GM10248 (cell line): ENCODE results near the gene OPN4.

ENCODE experiments used
- CTCF ChIA-PET: fragments of 300-600 bp; sonication (Branson Sonifier 250); formaldehyde crosslinking; extraction: SDS; loops from one replicate; lab custom pipeline; 2021; ENCODE audit warnings: antibody characterized with exemption; lab: Yijun Ruan, JAX
- POLR2A ChIA-PET: fragments of 350-650 bp; sonication (Branson Sonifier 250); formaldehyde crosslinking; extraction: SDS; loops from one replicate; lab custom pipeline; 2020; ENCODE audit warnings: antibody characterized with exemption; lab: Yijun Ruan, JAX
- DNase-seq: peaks from one replicate; pipeline ENCODE4 v3.0.0; 2012; ENCODE audit errors: extremely low spot score
- TF ChIP-seq, protein P1 (sequence below): IDR thresholded peaks from 2 replicates; pipeline ENCODE4 v1.5.1; 2012; ENCODE audit warnings: mild to moderate bottlenecking, low read depth; ENCODE audit errors: extremely low read depth, missing control alignments, control extremely low read depth

OPN4 gene

DNA sequence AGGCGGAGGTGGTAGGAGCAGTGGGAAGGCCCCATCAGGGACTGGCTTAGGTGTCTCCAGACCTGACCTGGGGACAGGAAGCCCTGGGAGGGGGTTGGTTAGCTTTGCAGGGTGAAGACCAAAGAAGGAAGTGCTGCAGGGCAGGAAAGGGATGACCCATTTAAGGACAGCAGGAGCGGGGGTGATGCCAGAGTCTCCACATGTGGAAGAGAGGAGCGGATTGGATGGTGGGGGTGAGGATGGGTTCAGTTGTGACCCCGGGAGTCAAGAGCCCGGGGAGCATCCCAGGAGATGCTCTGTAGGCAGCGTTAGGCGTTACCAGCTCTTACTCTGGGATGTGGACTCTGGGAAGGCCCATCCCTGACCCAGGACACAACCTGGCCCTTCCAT, 10.9 kb downstream of the OPN4 start:
- TF ChIP-seq, protein P1, sequence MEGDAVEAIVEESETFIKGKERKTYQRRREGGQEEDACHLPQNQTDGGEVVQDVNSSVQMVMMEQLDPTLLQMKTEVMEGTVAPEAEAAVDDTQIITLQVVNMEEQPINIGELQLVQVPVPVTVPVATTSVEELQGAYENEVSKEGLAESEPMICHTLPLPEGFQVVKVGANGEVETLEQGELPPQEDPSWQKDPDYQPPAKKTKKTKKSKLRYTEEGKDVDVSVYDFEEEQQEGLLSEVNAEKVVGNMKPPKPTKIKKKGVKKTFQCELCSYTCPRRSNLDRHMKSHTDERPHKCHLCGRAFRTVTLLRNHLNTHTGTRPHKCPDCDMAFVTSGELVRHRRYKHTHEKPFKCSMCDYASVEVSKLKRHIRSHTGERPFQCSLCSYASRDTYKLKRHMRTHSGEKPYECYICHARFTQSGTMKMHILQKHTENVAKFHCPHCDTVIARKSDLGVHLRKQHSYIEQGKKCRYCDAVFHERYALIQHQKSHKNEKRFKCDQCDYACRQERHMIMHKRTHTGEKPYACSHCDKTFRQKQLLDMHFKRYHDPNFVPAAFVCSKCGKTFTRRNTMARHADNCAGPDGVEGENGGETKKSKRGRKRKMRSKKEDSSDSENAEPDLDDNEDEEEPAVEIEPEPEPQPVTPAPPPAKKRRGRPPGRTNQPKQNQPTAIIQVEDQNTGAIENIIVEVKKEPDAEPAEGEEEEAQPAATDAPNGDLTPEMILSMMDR: no peak
- POLR2A ChIA-PET: no interaction called here
- CTCF ChIA-PET: interaction anchor here (0.7 kb wide), 1 partner anchor 9 kb away, joined by 3 read pairs; no protein-coding TSS in a partner anchor
- no peak for DNase-seq

DNA sequence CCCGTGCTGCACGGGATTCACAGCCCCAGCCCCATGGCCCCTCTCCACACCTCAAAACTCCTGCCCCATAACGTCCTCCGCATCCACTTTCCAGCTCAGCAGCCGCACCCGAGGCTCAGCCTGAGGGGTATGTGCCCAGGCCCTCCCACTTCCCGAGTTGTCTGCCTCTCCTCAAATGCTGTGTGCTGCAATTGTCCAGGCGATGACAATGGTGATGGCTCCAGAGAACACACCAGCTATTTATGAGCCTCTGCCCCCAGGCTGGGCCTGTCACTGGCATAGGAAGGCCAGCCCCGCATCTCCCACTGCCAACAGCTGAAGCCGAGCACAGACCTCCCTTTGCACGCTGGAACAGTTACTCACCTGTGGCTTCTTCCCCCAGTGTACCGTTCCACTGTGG, 11.5 kb downstream of the OPN4 start:
- ChIA-PET CTCF (no interaction called here), POLR2A (no interaction called here)
- no peak for DNase-seq
- TF ChIP-seq, protein P1: no peak

DNA sequence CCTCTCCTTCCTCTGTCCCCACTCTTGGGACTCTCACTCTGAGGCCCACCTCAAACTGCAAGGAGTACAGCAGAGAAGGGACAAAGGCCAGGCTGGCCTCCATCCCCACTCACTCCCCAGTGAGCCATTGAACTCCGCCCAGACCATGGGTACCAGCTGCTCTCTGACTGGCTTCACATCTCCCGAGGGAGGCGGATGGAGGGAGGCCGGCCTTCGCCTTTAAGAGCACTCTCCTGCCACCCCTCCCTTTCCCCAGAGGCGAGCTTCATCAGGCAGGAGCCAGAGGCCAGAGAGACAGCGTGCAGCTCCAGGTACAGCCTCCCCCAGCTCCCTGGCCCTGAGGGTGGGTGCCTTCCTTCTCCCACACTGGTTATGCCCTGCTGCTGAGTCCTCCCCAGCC, 12.2 kb downstream of the OPN4 start:
- no peak for DNase-seq
- ChIA-PET POLR2A (no interaction called here), CTCF (interaction anchor here (0.8 to 1.1 kb wide), 2 partner anchors 15 to 232 kb away, joined by 3 to 4 read pairs; no protein-coding TSS in a partner anchor)
- TF ChIP-seq, protein P1: no peak

DNA sequence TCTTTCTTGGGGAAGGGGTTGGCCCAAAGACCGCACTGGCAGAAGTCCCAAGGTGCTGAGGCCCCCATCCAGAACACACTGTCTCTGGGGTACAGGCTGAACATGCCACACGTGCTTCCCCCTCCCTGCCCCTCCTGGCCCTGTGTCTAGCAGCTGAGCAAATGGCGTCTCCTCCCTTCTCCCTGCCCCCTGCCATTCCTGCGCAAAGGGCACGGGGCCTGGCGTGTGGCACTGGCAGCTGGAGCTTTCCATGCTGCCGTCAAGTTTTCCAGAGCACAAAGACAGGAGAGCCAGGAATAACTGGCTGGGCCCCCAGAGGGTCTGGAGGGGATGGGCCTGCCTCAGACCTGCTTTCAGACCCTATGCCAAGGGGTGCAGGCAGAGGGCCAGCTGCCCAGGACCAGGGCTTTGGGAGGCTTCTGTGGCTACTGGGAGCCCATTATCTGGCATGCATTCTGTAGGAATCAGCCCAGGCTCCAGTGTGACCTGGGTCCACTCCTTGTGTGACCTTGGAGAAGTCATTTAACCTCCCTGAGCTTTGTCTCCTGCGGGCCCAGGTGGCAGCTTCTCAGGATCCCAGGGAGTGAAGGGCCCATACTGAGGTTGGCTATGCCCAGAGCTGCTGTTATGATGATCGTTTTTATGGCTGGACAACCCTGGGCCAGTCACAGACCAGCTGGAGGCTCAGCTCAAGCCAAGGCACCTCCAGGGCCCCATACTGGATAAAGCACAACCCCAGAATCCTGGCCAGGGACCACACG, 13.3 kb downstream of the OPN4 start:
- no peak for DNase-seq
- ChIA-PET POLR2A (no interaction called here), CTCF (interaction anchor here (1.1 to 1.2 kb wide), 3 partner anchors 9 to 26 kb away, joined by 3 to 4 read pairs (median 3); no protein-coding TSS in a partner anchor)
- TF ChIP-seq, protein P1: no peak

DNA sequence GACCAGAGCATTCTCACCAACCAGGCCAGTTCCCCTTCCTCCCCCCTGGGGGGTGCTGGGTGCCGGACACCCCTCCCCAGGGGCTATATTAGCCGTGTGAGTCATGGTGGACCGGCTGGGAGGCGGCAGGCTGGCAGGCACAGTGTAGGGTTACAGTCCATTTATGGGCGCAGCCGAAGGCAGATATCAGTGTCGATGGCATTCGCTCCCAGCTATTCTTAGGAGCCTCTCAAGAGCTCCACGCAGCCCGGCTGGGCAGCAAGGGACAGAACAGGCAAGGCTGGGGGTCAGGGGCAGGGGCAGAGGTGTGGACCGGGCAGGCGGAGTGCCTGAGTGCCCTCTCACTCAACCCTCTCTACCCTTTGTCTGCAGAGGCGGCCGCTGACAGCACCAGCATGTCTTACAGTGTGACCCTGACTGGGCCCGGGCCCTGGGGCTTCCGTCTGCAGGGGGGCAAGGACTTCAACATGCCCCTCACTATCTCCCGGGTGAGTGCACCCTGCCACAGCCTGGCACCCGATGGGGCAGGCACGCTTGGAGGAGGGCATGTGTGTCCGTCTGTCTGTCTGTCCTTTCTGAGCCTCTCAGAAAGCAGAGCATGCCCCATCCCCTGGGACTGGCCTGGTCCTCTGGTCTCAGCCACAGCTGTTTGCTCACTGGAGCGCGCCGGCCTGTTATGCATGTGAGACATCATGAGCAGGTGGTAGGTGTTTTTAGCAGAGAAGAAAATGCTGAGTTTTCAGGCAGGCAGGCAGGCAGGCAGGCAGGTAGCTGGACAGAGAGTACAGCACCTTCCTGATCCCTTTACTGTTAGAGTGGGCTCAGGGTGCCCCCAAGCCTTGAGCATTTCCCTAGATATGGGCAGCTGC, 14.2 kb downstream of the OPN4 start, which contains the start of gene LDB3:
Gene LDB3, plus strand, starts transcription at position 215 of the 869 bp plus-strand sequence. Its CDS starts 181 bp downstream, at position 396.
- POLR2A ChIA-PET: no interaction called here

More for the DNA sequence above, 14.2 kb downstream of the OPN4 start, which contains the start of gene LDB3:
- DNase-seq: peak; percentile 71
- TF ChIP-seq, protein P1: no peak
- CTCF ChIA-PET: interaction anchor here (1.1 to 1.2 kb wide), 2 partner anchors 9 to 25 kb away, joined by 3 read pairs; no protein-coding TSS in a partner anchor
